CD4-positive, alpha-beta T cell treated with Interleukin-15 for 1 hour (primary cell): ENCODE measurements around the gene ACOT4.
"Not testable (repeated sequence)": the region's sequence is repeated elsewhere in the genome, so short reads cannot be mapped to it uniquely, and the experiment has no call there.

Experiments
- DNase-seq: peaks from one replicate; pipeline ENCODE4 v3.0.0-alpha.2; 2020

ACOT4 gene

DNA sequence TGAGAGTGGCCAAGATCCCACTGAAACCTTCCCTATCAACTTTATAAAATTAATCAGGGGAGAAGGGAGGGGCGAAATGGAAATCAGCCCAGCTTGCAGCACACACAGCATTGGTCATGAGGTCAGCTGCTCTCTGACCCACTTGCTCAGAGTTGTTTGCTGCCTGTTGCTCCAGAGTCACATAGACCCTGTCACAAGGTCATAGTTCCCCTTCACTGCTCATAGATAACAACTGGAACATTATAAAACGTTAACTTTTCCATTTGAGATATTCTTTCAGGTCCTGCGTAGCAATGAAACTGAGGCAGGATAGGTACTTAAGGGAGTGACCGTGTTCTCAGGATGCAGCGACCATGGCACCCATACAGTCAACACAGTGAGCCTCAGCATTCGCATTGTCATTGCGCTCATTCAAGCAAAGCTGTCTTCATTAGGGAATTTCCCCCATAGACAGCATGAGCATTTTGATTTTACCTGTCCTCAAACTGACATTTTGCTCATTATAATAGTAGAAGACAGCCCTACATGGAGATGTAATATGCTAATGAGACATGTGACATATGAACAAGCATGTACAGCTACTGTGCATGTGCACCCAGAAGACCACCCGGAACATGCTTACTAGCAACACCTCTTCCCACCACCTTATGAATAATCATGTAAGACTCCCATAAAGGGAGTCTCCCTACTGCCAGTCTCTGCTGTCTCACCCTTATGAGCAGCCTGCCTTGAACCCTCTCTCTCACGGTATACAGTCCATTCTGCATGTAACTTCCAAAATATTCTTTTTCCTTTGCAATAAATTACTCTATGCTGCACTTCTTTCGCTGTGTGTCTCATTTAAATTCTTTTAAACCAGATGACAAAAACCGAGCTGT, 9.3 kb upstream of the ACOT4 start:
- not testable (repeated sequence) for DNase-seq

GRCh38 chr14:73588695-73589094, 3.0 kb upstream of the ACOT4 start:
- no peak for DNase-seq

GRCh38 chr14:73589116-73589515, 2.6 kb upstream of the ACOT4 start:
- DNase-seq = no peak

DNA sequence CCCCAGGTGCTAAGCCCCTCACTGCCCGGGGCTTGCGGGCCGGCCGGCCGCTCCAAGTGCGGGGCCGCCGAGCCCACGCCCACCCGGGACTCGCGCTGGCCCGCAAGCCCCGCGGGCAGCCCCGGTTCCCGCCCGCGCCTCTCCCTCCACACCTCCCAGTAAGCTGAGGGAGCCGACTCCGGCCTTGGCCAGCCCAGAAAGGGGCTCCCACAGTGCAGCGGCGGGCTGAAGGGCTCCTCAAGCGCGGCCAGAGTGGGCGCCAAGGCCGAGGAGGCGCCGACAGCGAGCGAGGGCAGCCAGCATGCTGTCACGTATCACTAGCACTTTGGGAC, 1.0 kb upstream of the ACOT4 start:
- not testable (repeated sequence) for DNase-seq

DNA sequence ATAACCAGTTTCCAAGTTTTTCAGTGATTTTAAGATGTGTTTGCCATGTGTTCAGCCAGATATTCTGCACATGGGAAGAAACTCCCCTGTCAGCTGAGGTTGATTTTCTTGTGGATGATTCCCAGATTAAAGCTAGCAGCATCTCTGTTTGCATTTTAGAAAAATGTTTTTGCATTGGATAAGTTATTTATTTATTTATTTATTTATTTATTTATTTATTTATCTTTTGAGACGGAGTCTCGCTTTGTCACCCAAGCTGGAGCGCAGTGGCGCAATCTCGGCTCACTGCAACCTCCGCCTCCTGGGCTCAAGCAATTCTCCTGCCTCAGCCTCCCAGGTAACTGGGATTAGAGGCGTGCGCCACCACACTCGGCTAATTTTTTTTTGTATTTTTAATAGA, 2.8 kb downstream of the ACOT4 start:
- no peak for DNase-seq

GRCh38 chr14:73599499-73599898, 7.8 kb downstream of the ACOT4 start:
- no peak for DNase-seq

DNA sequence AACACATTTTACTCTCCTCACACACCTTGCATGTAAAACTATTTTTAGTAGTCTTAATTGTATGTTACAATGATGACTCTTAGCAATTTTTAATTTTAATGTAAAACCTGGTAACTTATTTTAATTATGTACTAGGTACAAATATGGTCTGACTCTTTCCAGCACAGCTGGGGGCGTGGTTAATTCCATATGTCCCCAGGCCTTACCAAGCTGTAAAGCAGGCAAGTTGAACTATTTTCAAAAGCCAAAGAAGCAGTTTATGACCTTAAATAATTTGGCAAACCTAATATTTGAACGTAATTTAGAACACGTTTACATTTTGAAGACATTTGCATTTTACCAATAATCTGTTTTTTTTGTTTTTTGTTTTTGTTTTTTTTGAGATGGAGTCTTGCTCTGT, 11.3 kb downstream of the ACOT4 start:
- no peak for DNase-seq

DNA sequence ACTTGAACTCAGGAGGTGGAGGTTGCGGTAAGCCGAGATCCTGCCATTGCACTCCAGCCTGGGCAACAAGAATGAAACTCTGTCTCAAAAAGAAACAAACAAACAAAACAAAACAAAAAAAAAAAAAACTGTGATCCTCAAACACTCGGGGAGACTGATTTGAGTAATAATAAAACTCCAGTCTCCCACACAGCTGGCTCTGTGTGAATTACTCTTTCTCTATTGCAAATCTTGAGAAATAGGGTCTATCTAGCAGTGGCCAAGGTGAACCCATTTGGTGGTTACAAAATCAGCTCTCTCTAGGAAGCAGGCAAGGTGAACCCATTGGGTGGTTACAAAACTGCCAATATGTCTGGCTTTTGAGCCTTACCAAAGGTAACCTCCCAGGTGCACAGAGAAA, 14.6 kb downstream of the ACOT4 start:
- DNase-seq = no peak

- DNase-seq = no peak
Observed at GRCh38 chr14:73607241-73607640, 15.6 kb downstream of the ACOT4 start.

- DNase-seq = no peak
Observed at GRCh38 chr14:73610687-73611086, 19.0 kb downstream of the ACOT4 start.

DNA sequence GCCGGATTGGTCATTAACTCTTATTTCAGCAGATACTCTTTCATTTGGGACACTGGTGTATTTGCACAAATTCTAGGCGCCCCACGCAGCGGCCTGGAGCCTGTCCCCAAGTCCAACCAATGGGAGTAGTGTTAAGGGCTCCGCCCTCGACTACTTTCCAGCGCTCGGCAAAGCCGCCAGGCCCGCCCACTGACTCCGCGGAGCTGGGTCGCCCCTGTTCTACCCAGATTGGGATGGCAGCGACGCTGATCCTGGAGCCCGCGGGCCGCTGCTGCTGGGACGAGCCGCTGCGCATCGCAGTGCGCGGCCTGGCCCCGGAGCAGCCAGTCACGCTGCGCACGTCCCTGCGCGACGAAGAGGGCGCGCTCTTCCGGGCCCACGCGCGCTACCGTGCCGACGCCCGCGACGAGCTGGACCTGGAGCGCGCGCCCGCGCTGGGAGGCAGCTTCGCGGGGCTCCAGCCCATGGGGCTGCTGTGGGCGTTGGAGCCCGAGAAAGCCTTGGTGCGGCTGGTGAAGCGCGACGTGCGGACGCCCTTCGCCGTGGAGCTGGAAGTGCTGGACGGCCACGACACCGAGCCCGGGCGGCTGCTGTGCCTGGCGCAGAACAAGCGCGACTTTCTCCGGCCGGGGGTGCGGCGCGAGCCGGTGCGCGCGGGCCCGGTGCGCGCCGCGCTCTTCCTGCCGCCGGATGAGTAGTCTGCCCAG, 20.8 kb downstream of the ACOT4 start, which contains the start of gene ACOT6:
Gene ACOT6, plus strand, starts transcription at position 179 of the 707 bp plus-strand sequence. Its CDS starts 55 bp downstream, at position 234.
- peak; percentile 61 for DNase-seq

DNA sequence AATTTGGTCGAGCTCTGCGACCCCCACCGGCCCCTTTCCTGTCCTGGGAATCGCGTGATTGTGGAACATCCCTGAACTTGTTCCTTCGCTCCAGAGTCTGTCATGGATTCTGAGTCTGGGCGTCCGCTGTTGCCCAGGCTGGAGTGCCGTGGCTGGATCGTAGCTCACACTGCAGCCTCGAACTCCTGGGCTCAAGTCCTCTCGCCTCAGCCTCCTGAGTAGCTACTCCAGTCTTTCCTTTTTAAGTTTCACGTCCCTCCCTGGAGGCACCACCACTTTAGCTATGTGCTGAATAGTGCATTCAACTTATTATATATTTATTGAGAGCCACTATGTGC, 21.3 kb downstream of the ACOT4 start:
- DNase-seq = no peak

GRCh38 chr14:73613419-73613963, 21.8 kb downstream of the ACOT4 start:
- no peak for DNase-seq

DNA sequence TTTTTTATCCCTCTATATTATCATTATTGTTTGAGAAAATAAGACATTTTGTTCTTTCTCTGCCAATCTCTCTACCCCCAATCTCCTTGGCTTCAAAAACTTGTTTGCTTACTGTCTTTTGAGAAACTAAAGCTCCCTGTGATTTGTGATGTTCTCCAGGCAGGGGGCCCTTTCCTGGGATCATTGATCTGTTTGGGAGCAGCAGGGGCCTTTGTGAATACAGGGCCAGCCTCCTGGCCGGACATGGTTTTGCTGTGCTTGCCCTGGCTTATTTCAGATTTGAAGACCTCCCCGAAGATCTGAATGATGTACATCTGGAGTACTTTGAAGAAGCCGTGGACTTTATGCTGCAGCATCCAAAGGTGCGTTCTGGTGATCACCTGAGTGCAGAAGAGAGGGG, 25.2 kb downstream of the ACOT4 start:
- no peak for DNase-seq

DNA sequence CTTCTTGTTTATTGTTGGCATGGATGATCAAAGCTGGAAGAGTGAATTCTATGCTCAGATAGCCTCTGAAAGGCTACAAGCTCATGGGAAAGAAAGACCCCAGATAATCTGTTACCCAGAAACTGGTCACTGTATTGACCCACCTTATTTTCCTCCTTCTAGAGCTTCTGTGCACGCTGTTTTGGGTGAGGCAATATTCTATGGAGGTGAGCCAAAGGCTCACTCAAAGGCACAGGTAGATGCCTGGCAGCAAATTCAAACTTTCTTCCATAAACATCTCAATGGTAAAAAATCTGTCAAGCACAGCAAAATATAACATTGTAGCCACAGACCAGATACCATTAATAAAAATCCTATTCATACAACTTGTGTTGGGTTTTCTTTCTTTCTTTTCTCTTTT, 27.9 kb downstream of the ACOT4 start:
- no peak for DNase-seq

GRCh38 chr14:73620268-73620667, 28.6 kb downstream of the ACOT4 start:
- no peak for DNase-seq

- no peak for DNase-seq
Observed at GRCh38 chr14:73623504-73624054, 31.9 kb downstream of the ACOT4 start.

DNA sequence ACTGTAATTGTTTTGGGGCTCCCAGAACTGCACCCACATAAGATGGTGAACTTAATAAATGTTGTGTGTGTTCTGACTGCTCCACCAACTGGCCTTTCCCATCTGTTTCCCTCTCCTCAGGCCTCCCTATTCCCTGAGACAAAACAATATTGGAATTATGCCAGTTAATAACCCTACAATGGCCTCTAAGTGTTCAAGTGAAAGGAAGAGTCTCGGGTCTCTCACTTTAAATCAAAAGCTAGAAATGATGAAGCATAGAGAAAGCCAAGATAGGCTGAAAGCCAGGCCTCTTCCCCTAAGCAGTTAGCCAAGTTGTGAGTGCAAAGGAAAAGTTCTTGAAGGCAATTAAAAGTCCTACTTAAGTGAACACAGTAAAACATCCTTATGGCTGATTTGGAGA, 34.0 kb downstream of the ACOT4 start:
- no peak for DNase-seq

DNA sequence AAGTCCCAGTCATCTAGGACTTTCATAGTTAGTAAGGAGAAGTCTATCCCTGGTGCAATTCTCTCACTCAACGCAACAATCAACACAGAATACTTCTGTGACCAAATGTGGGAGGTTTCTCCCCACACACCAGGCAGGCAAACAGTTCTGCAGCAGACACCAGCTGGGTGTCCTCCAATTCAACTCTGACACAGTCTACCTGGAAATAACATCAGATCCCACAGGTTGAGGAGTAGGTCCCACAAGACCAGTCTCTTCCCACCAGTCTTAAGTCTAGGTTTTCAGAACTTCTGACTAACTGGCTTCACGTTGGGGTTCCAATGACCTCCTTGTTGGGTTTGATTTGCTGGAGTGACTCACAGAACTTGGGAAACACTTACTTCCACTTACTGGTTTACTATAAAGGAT, 35.5 kb downstream of the ACOT4 start:
- DNase-seq = no peak

- no peak for DNase-seq
Observed at GRCh38 chr14:73630009-73630780, 38.5 kb downstream of the ACOT4 start.

- peak; percentile 55 for DNase-seq
Observed at GRCh38 chr14:73633116-73634010, 41.7 kb downstream of the ACOT4 start.
